OCI-LY1 (cell line): ENCODE results near the gene ZBED2.

Experiments
- H2AFZ ChIP-seq: fragments of 200-600 bp; sonication (generic), shearing (Covaris generic); 2 replicates; pipeline ENCODE4 v1.6.0; 2014; ENCODE audit warnings: antibody characterized with exemption, mild to moderate bottlenecking, low read length
- H3F3A ChIP-seq: fragments of 200-600 bp; sonication (generic), shearing (Covaris generic); 2 replicates; pipeline ENCODE4 v1.6.0; 2014; ENCODE audit warnings: mild to moderate bottlenecking, antibody characterized with exemption, low read length, moderate library complexity; ENCODE audit not compliant: insufficient read depth
- H3K27ac ChIP-seq: fragments of 200-600 bp; sonication (generic); 2 replicates; pipeline ENCODE4 v1.5.1; 2014; ENCODE audit warnings: low read length, mixed run types, mild to moderate bottlenecking, low read depth; ENCODE audit not compliant: poor library complexity, severe bottlenecking
- H3K27me3 ChIP-seq: fragments of 200-600 bp; sonication (generic); 2 replicates; pipeline ENCODE4 v1.6.0; 2014; ENCODE audit warnings: antibody characterized with exemption, mild to moderate bottlenecking, low read length, moderate library complexity; ENCODE audit not compliant: insufficient read depth
- H3K36me3 ChIP-seq: fragments of 200-600 bp; sonication (generic); 2 replicates; pipeline ENCODE4 v1.6.1; 2014; ENCODE audit warnings: mild to moderate bottlenecking, antibody characterized with exemption, low read length, moderate library complexity, mixed read lengths; ENCODE audit not compliant: insufficient read depth
- H3K4me1 ChIP-seq: fragments of 200-600 bp; sonication (generic); 2 replicates; pipeline ENCODE4 v1.5.1; 2014; ENCODE audit warnings: mild to moderate bottlenecking, low read length, moderate library complexity; ENCODE audit not compliant: insufficient read depth, severe bottlenecking
- H3K4me2 ChIP-seq: fragments of 200-600 bp; sonication (generic), shearing (Covaris generic); 2 replicates; pipeline ENCODE4 v1.6.1; 2014; ENCODE audit warnings: low read length
- H3K4me3 ChIP-seq: fragments of 200-600 bp; sonication (generic); 2 replicates; pipeline ENCODE4 v1.5.1; 2014; ENCODE audit warnings: low read length, low read depth, mild to moderate bottlenecking, mixed read lengths; ENCODE audit not compliant: poor library complexity, severe bottlenecking
- H3K79me2 ChIP-seq: fragments of 200-600 bp; shearing (Covaris generic); 2 replicates; pipeline ENCODE4 v1.6.1; 2016; ENCODE audit warnings: mixed run types, low read length, mixed read lengths; ENCODE audit not compliant: insufficient read depth
- H3K9ac ChIP-seq: fragments of 200-600 bp; sonication (generic), shearing (Covaris generic); 2 replicates; pipeline ENCODE4 v1.6.1; 2014; ENCODE audit warnings: mild to moderate bottlenecking, low read length, mixed read lengths
- H3K9me2 ChIP-seq: fragments of 200-600 bp; sonication (generic), shearing (Covaris generic); 2 replicates; pipeline ENCODE4 v1.6.1; 2014; ENCODE audit warnings: low read depth, mild to moderate bottlenecking, low read length, mixed read lengths
- H3K9me3 ChIP-seq: fragments of 200-600 bp; shearing (Covaris generic); 2 replicates; pipeline ENCODE4 v1.6.1; 2014; ENCODE audit warnings: low read length, mixed read lengths
- H4K20me1 ChIP-seq: fragments of 200-600 bp; sonication (generic), shearing (Covaris generic); 2 replicates; pipeline ENCODE4 v1.6.0; 2016; ENCODE audit warnings: mild to moderate bottlenecking, low read length; ENCODE audit not compliant: insufficient read depth
- CTCF ChIP-seq: fragments of 200-600 bp; sonication (generic), shearing (Covaris generic); IDR thresholded peaks from 2 replicates; pipeline ENCODE4 v1.5.1; 2017; ENCODE audit warnings: mild to moderate bottlenecking, antibody characterized with exemption, low read length, moderate library complexity, mixed read lengths
- EZH2 ChIP-seq: fragments of 200-600 bp; sonication (generic), shearing (Covaris generic); IDR thresholded peaks from 2 replicates; pipeline ENCODE4 v1.8.0; 2017; ENCODE audit warnings: borderline replicate concordance, mixed run types, mild to moderate bottlenecking, antibody characterized with exemption, low read length, moderate library complexity, mixed read lengths

ZBED2 gene

GRCh38 chr3:111594781-111595180 is 365 bp downstream of the ZBED2 start:
- H3K9me2 ChIP-seq, result no peaks in the 10 kb centered on the region

DNA sequence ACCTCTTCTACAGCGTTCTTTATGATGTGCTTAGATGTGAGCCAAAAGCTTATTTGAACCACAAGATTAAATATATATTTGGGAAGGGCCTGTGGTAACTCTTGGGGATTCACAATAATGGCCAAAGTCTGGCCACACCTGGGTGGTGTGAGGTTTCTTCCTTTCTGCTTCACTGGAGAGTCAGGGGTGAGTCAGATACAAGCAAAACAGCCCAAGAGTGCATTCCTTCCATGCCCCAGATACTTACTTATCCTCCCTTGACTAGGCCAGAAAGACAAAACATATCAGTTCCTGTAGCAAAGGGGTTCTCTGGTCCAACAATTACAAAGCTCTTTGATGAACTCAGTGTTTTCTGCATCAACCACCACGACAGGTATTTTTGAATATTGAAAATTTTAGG is 941 bp downstream of the ZBED2 start:
- Histone ChIP-seq H3K79me2 (no peaks in the 10 kb centered on the region), H3F3A (no peaks in the 10 kb centered on the region), H2AFZ (no peak overlapping the region), H3K9me3 (no peaks in the 10 kb centered on the region), H3K4me3 (no peak overlapping the region), H3K36me3 (no peaks in the 10 kb centered on the region), H3K27ac (peak overlapping the region; percentile 51), H3K4me2 (no peak overlapping the region; the same call in 1 of the 2 replicates), H3K9ac (no peak overlapping the region), H3K4me1 (peaks cover 48% of the 10 kb centered on the region), H3K9me2 (no peaks in the 10 kb centered on the region), H3K27me3 (no peaks in the 10 kb centered on the region), H4K20me1 (no peaks in the 10 kb centered on the region)
- TF ChIP-seq EZH2 (no peak), CTCF (no peak)

More at GRCh38 chr3:111594781-111595180, 365 bp downstream of the ZBED2 start:
- no peaks in the 10 kb centered on the region for H3F3A ChIP-seq
- H4K20me1 ChIP-seq, result no peaks in the 10 kb centered on the region
- no peaks in the 10 kb centered on the region for H3K79me2 ChIP-seq
- H3K4me1 ChIP-seq, result peaks cover 47% of the 10 kb centered on the region
- H3K9me3 ChIP-seq, result no peaks in the 10 kb centered on the region
- no peaks in the 10 kb centered on the region for H3K27me3 ChIP-seq
- no peak overlapping the region for H3K4me2 ChIP-seq
- no peak for TF ChIP-seq EZH2
- no peak for TF ChIP-seq CTCF
- no peak overlapping the region for H2AFZ ChIP-seq
- H3K27ac ChIP-seq, result peak overlapping the region; percentile 51
- no peak overlapping the region for H3K4me3 ChIP-seq
- no peaks in the 10 kb centered on the region for H3K36me3 ChIP-seq
- H3K9ac ChIP-seq, result no peak overlapping the region

DNA sequence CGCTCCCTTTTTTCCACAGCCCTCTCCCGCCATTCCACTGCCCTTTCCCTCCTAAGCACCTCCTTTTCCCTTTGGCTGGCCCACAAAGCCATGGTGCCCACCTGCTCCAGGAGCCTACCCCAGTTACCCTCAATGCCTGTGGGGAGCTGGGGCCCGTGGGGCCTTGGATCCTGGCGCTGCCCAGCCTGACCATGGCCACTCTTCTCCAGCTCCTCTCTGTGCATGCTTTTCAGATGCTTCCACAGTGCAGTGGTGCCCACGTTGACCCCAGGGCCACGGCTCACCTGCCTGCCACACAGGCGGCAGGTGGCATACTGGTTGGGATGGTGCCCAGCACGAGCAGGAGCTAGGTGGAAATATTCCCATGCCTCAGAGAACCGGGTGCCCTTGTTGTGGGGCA is 1.5 kb downstream of the ZBED2 start:
- H4K20me1 ChIP-seq, result no peaks in the 10 kb centered on the region
- no peak overlapping the region; the same call in 1 of the 2 replicates for H3K4me2 ChIP-seq
- H3K79me2 ChIP-seq, result no peaks in the 10 kb centered on the region
- no peak overlapping the region for H3K4me3 ChIP-seq
- no peaks in the 10 kb centered on the region for H3K27me3 ChIP-seq
- H3K9me2 ChIP-seq, result no peaks in the 10 kb centered on the region
- no peak overlapping the region for H2AFZ ChIP-seq
- peaks cover 48% of the 10 kb centered on the region for H3K4me1 ChIP-seq
- no peaks in the 10 kb centered on the region for H3K9me3 ChIP-seq
- H3F3A ChIP-seq, result no peaks in the 10 kb centered on the region
- peak overlapping the region; percentile 51 for H3K27ac ChIP-seq
- H3K36me3 ChIP-seq, result no peaks in the 10 kb centered on the region
- TF ChIP-seq CTCF (no peak), EZH2 (no peak)
- no peak overlapping the region for H3K9ac ChIP-seq
